ENCODE results near the gene AEBP2.
"Not testable (repeated sequence)": the region's sequence is repeated elsewhere in the genome, so short reads cannot be mapped to it uniquely, and the experiment has no call there.

AEBP2 gene, protein sequence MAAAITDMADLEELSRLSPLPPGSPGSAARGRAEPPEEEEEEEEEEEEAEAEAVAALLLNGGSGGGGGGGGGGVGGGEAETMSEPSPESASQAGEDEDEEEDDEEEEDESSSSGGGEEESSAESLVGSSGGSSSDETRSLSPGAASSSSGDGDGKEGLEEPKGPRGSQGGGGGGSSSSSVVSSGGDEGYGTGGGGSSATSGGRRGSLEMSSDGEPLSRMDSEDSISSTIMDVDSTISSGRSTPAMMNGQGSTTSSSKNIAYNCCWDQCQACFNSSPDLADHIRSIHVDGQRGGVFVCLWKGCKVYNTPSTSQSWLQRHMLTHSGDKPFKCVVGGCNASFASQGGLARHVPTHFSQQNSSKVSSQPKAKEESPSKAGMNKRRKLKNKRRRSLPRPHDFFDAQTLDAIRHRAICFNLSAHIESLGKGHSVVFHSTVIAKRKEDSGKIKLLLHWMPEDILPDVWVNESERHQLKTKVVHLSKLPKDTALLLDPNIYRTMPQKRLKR

DNA sequence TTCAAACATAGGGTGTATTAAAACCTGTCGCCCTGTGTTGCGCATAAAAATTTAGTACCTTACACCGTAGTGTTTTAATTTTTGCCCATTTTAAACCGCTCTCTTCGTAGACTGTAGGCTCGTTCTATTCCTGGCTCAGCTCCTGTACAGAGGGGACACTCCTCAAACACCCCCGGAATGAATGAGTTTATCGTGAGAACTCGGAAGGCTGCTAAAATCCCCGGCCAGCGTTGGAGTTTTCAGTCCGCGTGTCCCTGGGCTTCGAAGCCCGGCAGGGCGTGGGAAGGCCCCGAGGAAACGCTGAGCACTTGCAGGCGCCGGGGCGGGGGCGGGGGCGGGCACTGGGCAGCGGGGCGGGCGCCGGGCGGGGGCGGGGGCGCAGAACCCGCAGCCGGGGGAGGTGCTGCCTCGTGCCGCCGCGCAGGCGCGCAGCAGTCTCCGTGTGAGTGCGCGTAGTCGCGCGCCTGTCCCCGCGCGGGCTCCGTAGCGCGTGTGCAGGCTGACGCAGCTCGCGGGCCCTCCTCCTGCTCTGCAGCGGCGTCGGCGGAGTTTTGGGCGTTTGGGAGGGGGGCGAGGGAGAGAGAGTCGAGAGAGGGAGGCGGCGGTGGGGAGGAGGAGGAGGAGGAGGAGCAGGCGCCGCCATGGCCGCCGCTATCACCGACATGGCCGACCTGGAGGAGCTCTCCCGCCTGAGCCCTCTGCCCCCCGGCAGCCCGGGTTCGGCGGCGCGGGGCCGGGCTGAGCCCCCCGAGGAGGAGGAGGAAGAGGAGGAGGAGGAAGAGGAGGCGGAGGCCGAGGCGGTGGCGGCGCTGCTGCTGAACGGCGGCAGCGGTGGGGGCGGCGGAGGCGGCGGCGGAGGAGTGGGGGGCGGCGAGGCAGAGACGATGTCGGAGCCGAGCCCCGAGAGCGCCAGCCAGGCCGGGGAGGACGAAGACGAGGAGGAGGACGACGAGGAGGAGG lies at the start of gene AEBP2:
AEBP2 (plus strand) TSS at position 434 of the 960 bp plus-strand sequence; CDS start at position 642, 208 bp downstream.
- peak; percentile 90 for DNase-seq (ENCODE audit: low read depth)

DNA sequence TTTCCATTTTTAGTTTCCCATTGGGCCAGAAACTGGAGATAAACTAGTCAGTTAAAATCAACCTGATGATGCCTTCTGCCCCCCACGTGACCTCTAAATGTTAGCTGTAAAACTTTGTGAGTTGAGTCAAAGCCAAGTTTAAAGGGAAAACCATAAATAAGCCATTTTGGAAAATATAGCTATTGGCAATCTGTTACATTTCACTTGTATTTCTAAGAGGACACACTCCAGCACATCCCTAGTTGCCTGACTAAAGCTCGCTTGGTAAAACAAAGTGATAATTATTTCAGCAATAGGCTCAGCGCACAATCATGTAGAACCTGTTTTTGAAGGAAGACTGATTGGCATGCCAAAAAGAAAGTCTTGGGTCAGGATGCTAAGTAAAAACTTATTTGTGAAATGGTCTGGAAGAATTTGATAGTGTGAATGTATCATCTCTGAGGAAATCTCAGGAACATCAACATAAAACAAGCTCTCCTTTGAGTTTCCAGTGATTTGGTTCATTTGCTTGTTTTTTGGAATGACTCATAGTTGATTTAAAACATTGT lies 49.2 kb upstream of the AEBP2 start:
- DNase-seq (ENCODE audit: low read depth): no peak

DNA sequence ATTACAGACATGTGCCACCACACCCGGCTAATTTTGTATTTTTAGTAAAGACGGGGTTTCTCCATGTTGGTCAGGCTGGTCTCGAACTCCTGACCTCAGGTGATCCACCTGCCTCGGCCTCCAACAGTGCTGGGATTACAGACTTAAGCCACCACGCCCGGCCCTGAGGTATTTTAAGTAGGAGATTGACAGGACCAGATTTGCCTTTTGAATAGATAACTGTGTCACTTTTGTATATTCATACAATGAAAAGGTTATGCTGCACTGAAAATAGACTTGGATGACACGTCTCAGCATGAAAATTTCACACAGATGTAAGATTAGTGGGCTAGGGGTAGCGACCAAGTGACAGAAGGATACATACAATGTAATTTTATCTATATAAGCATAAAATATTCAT lies 46.6 kb upstream of the AEBP2 start:
- DNase-seq (ENCODE audit: low read depth): not testable (repeated sequence)

DNA sequence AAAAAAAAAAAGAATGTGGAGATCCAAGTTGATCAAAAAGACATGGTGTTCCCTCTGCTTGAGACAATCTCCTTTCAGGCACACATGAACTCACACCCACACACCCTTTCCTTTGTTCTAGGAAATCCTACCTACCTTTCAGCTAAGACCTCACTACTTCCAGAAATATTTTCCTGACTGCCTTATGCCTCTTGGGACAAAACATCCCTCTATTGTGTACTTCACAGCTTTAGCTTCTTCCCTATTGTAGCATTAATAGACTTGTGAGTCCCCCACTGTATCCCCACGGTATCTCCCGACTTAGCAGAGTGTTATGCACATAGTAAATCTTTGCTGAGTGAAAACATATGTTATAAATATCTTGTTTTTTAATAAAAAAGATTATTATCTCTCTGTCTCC lies 44.9 kb upstream of the AEBP2 start:
- no peak for DNase-seq (ENCODE audit: low read depth)

DNA sequence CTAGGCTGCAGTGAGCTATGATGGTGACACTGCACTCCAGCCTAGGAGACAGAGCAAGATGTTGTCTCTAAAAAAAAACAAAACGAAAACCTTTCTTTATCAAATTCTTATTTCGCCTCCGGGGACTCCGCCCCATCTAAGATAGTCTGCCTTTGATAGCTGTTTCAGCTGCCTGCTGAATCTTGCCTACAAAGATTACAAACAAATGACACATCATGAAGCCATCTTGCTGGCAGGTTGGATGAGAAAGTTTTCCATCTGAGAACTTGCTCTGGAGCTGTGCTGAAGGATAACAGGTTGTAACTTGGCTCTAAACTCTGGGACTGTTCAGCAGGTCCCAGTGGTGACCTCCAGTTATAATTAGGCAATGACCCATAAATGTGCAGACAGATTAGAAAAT lies 41.8 kb upstream of the AEBP2 start:
- DNase-seq (ENCODE audit: low read depth): no peak

DNA sequence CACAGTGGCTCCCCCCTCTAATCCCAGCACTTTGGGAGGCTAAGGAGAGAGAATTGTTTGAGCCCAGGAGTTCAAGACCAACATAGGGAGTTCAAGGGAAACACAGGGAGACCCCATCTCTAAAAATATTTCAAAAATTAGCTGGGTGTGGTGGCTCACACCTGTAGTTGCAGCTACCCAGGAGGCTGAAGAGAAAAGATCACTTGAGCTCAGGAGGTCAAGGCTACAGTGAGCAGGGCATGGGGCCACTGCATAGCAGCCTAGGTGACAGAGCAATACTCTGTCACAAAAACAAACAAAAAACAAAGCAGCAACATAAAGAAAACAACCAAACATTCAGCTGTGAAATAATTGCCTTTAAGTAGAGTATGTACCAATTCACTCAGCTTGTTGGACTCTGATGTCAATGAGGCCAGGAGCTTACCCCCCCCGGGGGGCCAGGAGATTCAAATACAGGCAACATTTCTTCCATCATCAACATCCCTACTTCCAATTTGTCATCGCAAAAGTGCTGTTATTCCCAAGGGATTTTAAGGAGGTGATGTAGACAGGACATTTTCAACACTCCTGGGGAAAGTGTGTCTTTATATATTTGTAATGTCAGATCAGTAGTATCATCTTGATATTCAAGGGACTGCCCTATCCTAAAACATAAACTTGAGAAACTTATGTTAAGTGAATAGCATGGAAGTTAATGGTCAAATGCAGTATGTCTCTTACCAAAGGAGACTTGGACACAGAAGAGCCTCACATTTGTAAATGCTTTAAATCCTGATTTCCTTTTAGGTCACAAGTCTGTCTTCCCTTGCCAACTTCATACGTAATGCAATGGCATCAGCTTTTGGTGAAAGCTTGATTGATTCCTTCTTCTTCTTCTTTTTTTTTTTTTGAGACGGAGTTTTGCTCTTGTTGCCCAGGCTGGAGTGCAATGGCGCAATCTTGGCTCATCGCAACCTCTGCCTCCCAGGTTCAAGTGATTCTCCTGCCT lies 40.6 kb upstream of the AEBP2 start:
- no peak for DNase-seq (ENCODE audit: low read depth)

DNA sequence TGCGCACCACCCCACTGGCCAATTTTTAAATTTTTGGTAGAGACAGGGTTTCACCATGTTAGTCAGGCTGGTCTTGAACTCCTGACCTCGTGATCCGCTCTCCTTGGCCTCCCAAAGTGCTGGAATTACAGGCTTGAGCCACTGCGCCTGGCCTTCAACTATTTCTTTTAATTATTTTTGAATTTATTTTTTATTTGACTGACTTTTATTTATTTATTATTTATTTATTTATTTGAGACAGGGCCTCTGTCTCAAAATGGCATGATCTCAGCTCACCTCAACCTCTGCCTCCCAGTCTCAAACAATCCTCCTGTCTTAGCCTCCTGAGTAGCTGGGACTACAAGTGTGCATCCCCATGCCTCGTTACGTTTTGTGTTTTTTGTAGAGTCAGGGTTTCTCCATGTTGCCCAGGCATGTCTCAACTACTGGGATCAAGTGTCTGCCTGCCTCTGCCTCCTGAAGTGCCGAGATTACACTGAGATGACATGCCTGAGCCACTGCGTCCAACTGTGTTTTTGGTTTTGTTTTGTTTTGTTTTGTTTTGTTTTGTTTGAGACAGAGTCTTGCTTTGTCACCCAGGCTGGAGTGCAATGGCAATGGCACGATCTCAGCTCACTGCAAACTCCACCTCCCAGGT lies 38.5 kb upstream of the AEBP2 start:
- not testable (repeated sequence) for DNase-seq (ENCODE audit: low read depth)

DNA sequence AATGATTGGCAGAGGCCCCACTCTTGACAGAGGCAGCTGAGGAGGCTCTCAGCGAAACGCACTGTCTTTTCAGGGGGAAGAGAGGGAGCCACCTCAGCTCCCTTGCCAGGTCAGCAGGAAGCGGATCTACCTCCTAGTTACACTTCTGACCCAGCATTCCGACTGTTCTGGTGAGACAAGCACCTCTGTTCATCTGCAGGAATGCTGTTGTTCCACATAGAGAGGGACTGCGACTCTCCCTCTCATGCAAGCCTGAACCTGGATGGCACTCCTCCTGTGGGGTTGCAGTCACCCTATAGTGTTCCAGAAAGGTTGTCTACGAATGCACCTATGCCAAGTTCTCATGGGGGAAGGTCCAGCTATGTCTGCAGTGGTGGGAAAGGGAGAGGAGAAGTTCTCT lies 37.1 kb upstream of the AEBP2 start:
- DNase-seq (ENCODE audit: low read depth): no peak

DNA sequence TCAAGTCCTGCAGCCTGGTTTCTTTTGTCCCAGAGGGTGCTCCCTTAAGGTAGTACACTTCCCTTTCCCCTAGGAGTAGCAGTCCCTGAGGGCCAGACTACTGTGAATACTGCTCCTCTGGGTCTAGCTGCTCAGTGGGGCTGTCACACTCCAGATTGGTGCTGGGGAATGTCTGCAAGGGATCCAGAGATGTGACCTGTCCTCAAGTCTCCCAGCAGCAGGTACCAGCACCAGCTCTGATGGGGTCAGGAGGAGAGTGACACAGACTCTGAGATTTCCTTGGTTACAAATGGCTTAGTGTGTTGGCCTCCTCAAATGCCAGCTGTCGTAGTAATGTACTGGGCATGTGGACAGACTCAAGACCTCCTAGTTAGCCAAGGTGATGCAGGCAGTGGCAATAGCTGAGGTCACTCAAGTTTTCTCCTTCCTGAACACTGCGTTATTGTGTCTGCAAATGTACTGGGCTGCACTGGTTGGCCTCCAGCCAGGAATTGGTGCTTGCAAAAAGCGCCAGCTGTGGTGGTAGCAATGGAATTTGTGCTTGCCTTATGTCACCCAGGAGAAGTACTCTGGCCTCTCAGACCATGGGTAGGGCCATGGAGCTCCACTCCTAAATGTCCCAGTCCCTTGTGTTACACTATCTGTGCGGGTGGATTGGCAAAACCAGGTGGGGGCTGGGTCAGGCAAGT lies 36.4 kb upstream of the AEBP2 start:
- DNase-seq (ENCODE audit: low read depth): no peak

DNA sequence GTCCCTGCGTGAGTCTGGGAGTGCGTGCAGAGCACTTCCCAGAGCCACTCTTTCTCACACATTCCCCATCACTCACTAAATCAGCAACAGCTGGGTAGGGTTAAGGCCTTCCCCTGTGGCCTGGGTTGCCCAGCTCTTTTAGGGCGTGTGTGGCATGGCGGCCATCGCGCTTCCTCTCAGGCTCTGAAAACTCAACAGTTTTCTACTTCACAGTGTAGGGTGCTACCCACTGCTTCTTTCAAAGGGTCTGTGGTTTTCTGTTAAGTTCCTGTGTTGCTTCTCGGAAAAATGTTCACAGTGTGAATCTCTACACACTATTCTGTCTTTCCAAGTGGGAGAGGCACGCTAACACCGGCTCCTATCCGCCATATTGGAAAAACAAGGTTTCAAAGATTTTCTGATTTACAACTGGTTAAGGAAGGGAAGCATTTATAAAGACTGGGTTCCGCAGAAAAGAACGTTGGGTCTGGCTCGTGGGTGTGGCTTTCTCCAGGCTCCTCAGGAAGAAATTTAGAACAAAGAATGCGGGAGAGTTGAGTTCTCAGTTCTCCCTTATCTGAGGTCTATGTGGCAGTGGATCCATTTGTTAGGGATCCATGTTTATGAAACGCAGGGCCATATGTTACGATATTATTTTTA lies 34.9 kb upstream of the AEBP2 start:
- DNase-seq (ENCODE audit: low read depth): no peak

DNA sequence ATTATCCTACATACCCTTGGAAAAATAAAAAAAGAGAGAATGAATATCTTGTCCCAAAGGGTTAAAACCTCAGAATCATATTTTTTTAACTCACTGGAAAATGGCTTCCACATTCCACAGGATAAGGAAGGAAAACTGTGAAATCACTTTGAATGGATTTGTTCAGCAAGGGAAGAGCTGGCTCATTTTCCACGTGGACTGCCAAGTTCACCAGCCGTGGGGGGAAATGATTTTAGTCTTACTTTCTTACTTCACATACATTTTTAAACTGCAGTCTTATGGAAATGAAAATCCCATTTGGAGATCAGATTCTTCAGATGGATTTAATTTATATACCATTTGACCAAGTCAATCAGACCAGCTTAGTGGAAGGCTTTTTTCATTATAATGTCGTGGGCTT lies 29.9 kb upstream of the AEBP2 start:
- no peak for DNase-seq (ENCODE audit: low read depth)

DNA sequence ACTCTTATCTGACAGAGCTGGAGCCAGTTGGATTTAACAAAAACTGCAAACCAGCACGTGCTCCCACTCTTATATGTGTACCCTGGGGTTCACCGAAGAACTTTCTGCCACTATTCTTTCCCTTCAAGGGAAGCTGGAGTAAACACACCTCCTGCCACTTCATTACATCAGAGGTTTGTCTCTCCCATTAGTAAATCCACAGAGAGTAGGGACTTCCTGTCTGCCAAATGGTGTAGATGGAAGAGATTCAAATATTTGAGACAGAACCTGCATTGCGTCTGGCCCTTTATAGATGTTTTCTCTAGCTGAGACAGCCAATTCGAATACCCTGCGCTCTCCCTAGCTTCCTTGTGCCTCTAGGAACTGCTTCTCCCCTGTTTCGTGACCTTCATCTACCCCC lies 29.1 kb upstream of the AEBP2 start:
- no peak for DNase-seq (ENCODE audit: low read depth)

DNA sequence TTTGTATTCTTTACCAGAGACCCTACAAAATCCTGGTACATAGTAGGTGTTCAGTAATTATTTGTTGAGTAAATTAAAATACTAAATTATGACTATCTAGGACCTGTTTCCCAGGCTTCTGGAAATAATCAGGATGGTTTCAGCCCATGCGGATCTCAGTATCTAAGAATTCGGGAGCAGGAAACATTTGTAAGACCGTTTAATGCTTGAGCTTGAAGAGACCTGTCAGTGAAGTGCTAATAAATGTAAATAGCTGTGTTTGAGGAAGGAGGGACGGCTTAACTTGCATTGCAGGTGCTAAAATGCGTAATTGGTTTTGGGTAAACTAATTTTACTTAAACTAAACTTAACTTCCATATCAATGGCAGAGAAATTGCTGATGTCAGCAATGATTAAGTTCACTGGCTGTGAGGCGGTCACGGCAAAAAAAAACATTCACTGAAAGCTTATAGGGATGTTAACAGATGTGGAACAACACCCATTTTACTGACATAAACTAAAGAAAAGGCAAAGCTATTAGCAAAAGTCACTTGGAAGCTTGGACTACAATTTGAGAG lies 28.6 kb upstream of the AEBP2 start:
- no peak for DNase-seq (ENCODE audit: low read depth)

DNA sequence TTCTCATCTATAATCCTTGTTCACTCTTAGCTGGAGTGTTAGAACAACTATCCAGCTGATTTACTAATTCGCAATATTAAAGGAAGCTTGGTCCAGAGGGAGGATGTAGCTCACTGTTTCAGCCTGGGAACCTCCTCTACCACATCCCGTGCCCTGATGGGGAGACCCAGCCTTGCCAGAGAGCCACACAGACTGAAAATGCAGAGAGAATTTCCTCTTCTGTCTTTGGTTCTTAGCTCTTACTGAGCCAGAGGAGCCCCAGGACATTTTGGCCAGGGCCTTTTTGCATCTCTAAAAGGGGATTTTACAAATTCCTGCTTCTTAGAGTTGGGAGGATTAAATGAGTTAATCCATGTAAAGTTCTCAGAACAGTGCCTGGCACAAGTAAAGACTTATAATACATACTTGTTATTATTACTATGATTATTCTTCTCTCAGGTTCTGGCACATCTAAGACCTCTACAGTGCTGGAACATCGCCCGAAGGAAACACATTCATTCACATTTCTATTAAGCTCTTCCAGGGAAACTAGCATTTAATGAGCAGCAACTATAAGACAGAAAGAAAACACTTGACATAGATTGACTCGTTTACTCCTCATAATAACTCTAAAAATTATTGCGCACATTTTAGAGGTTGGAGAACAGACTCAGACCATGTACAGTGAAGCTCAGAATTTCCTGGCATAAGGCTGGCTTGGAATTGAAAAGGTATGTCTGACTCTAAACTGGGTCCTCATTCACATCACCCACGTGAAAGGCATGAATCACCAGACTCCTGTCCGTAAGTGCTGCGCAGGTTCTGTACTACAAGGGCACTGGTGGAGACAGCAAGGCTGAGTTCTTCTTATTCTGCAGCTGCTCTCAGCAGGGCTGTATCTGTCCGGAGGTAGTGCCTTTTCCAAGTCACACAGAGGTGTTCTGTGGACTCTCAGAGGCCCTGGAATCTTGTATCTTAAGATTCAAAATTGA lies 27.8 kb upstream of the AEBP2 start:
- no peak for DNase-seq (ENCODE audit: low read depth)

DNA sequence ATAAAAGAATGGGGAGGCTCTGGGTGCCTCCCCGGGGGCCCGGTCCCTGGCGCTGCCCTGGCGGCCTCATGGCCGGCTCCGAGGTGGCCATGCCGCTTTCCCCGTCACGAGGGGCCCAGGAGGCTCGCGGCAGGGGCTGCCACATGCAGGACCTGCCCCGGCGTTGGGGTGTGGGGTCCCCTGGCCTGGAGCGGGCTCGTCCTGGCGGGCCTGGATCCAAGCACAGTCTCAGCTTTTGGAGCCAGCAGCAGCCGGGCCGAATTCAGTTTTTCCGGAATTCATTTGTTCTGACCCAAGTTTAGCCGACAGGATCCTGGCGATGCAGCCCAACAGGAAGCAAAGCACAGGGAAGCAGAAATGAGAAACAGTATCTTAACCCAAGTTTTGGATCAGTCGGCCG lies 26.4 kb upstream of the AEBP2 start:
- no peak for DNase-seq (ENCODE audit: low read depth)

DNA sequence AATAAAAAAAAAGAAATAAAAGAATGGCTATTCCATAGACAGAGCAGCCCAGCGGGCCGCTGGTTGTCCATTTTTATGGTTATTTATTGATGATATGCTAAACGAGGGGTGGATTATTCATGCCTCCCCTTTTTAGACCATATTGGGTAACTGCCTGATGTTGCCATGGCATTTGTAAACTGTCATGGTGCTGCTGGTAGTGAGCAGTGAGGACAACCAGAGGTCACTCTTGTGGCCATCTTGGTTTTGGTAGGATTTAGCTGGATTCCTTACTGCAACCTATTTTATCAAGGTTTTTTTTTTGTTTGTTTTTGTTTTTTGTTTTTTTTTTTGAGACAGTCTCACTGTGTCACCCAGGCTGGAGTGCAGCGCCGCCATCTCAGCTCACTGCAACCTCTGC lies 25.7 kb upstream of the AEBP2 start:
- not testable (repeated sequence) for DNase-seq (ENCODE audit: low read depth)

DNA sequence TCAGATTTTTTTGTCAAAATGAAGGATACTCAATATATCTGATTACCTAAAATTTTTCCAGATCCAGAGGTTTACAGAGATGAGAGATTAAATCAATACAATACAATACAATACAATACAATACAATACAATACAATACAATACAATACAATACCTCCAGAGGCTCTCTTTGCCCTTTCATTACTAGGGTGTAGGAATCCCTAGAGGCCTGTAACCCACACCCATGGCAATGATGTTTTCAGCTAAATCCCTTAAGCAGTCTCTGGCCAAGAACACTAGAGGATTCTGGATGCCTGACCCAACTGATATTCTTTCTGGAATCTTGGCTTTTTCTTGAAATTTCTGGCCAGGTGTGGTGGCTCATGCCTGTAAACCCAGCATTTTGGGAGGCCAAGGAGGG lies 23.7 kb upstream of the AEBP2 start:
- no peak for DNase-seq (ENCODE audit: low read depth)

DNA sequence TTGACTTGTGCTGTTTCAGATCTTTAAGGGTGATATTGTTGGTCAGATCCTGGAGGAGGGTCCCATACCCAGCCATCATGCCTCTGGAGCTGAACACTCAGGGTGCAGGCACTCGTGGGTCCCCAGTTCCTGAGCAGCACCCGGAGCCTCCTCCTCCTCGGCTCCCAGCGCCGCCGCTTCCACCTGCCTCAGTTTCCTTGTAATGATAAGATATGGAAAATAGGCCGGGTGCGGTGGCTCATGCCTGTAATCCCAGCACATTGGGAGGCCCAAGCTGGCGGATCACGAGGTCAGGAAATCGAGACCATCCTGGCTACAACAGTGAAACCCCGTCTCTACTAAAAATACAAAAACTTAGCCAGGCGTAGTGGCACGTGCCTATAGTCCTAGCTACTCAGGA lies 20.2 kb upstream of the AEBP2 start:
- DNase-seq (ENCODE audit: low read depth): no peak
